GM19455 (cell line): ENCODE results near the gene MORN5.

Experiments
- ATAC-seq: cut with Tn5 transposase; IDR thresholded peaks from one replicate; pipeline ENCODE4 v1.9.1; 2021; ENCODE audit not compliant: unreplicated experiment

MORN5 gene

GRCh38 chr9:122228568-122229484 is 69.1 kb downstream of the MORN5 start, which contains the start of gene LHX6:
TSS of gene LHX6 (minus strand) at chr9:122228957. CDS start at chr9:122228740, 217 bp downstream.
- no peak for ATAC-seq

GRCh38 chr9:122229485-122229837 is 69.8 kb downstream of the MORN5 start:
- ATAC-seq = no peak

- no peak for ATAC-seq
Measured at GRCh38 chr9:122232796-122233306, 73.1 kb downstream of the MORN5 start.

GRCh38 chr9:122234022-122234748 is 74.5 kb downstream of the MORN5 start:
- no peak for ATAC-seq

- no peak for ATAC-seq
Measured at GRCh38 chr9:122236681-122237080, 77.0 kb downstream of the MORN5 start.

GRCh38 chr9:122239722-122240121 is 80.0 kb downstream of the MORN5 start:
- ATAC-seq = no peak

- no peak for ATAC-seq
Measured at GRCh38 chr9:122244349-122244748, 84.6 kb downstream of the MORN5 start.

GRCh38 chr9:122246666-122247065 is 87.0 kb downstream of the MORN5 start:
- ATAC-seq = no peak

- no peak for ATAC-seq
Measured at GRCh38 chr9:122248448-122248865, 88.7 kb downstream of the MORN5 start.
